PC-9 (cell line): ENCODE results near the gene DGLUCY. TPM values are rescaled to one million over a fixed set of nuclear protein-coding genes. Genes with fewer than 3 reads are reported as not detected.

Experiments
- BruUV-seq: library from RNA; stranded (reverse); fragments of 400-500 nt; replicated peaks from 2 replicates; lab custom pipeline; 2021; lab: Mats Ljungman, UMichigan
- CTCF ChIA-PET: fragments of 300-600 bp; sonication (Branson Sonifier 250); formaldehyde crosslinking; loops from one replicate; lab custom pipeline; 2022; ENCODE audit warnings: antibody characterized with exemption; lab: Charles Lee
- POLR2A ChIA-PET: fragments of 300-600 bp; sonication (Branson Sonifier 250); formaldehyde crosslinking; loops from one replicate; lab custom pipeline; 2022; ENCODE audit warnings: antibody characterized with exemption; ENCODE audit not compliant: unreplicated experiment; lab: Charles Lee
- DNase-seq, 2 experiments: peaks; one replicate each; pipeline versions ENCODE4 v3.0.0 to v3.0.0-alpha.2; 2015 to 2022; ENCODE audit warnings: mixed read lengths in 1 of 2
- H2AFZ ChIP-seq: fragments of 200-600 bp; sonication (generic); 2 replicates; pipeline ENCODE4 v1.8.1; 2017; ENCODE audit warnings: antibody characterized with exemption
- H3F3A ChIP-seq: fragments of 200-600 bp; sonication (generic); 2 replicates; pipeline ENCODE4 v1.8.1; 2017; ENCODE audit warnings: antibody characterized with exemption, mild to moderate bottlenecking, low read depth; ENCODE audit not compliant: insufficient read depth
- H3K27ac ChIP-seq: fragments of 200-600 bp; sonication (generic); 2 replicates; pipeline ENCODE4 v1.6.1; 2016; ENCODE audit warnings: mixed run types
- H3K27me3 ChIP-seq: fragments of 200-600 bp; sonication (generic); 2 replicates; pipeline ENCODE4 v1.6.1; 2016; ENCODE audit warnings: low read depth, mixed run types; ENCODE audit not compliant: insufficient read depth
- H3K36me3 ChIP-seq: fragments of 200-600 bp; sonication (generic); 2 replicates; pipeline ENCODE4 v1.6.1; 2016; ENCODE audit warnings: low read depth, mixed run types
- H3K4me1 ChIP-seq: fragments of 200-600 bp; sonication (generic); replicated peaks from 2 replicates; pipeline ENCODE4 v1.6.1; 2016; ENCODE audit warnings: mixed run types; ENCODE audit not compliant: insufficient read depth
- H3K4me2 ChIP-seq: fragments of 200-600 bp; sonication (generic); 2 replicates; pipeline ENCODE4 v1.6.1; 2017; ENCODE audit warnings: mixed run types
- H3K4me3 ChIP-seq: fragments of 200-600 bp; sonication (generic); 2 replicates; pipeline ENCODE4 v1.6.1; 2016; ENCODE audit warnings: mixed run types
- H3K79me2 ChIP-seq: fragments of 200-600 bp; sonication (generic); 2 replicates; pipeline ENCODE4 v1.6.1; 2017; ENCODE audit warnings: low read depth, mixed run types
- H3K9me2 ChIP-seq: fragments of 200-600 bp; sonication (generic); 2 replicates; pipeline ENCODE4 v1.8.1; 2017; ENCODE audit warnings: mild to moderate bottlenecking; ENCODE audit not compliant: insufficient read depth
- H3K9me3 ChIP-seq: fragments of 200-600 bp; sonication (generic); 2 replicates; pipeline ENCODE4 v1.8.1; 2016; ENCODE audit warnings: low read depth; ENCODE audit not compliant: insufficient read depth
- H4K20me1 ChIP-seq: fragments of 200-600 bp; sonication (generic); 2 replicates; pipeline ENCODE4 v1.8.1; 2017; ENCODE audit not compliant: insufficient read depth
- EZH2 ChIP-seq: fragments of 200-600 bp; sonication (generic); IDR thresholded peaks from 2 replicates; pipeline ENCODE4 v1.8.0; 2017; ENCODE audit warnings: antibody characterized with exemption, low read depth
- intact Hi-C: fragments of 100-400 bp; cut with micrococcal nuclease; formaldehyde crosslinking; loops from one replicate; pipeline ENCODE4 v1.10.0; 2022; ENCODE audit not compliant: unreplicated experiment
- total RNA-seq: library from RNA; stranded (reverse); gene quantifications from 2 replicates; pipeline ENCODE4 v1.2.3, GENCODE V29; 2021
- TF ChIP-seq, protein P1 (sequence below): fragments of 200-600 bp; sonication (generic); conservative IDR thresholded peaks from 2 replicates; pipeline ENCODE4 v1.6.1; 2017; ENCODE audit warnings: mixed run types, antibody characterized with exemption, mild to moderate bottlenecking, moderate library complexity

The DGLUCY gene
- total RNA-seq, 1 experiment from 2014 or later: 15.9 TPM

DNA sequence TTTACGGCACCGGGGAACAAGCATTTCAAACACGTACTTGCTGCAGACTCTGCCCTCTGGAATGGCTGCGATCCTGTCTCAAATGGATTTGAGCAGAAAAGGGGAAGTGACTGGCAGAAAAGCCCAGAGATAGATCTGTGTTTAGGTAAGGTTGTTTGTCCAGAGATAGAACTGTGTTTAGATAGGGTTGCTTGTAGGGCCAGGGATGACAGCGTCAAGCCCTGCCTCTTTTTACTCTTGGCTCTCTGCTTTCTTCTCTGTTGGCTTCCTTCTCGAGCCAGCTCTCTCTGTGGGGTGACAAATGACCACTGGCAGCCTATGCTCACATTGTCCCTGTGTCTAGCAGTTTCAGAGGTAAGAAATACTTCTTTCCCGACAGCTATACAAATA, 11.4 kb downstream of the DGLUCY start:
- POLR2A ChIA-PET: no interaction called here
- no TSS peak for BruUV-seq

DNA sequence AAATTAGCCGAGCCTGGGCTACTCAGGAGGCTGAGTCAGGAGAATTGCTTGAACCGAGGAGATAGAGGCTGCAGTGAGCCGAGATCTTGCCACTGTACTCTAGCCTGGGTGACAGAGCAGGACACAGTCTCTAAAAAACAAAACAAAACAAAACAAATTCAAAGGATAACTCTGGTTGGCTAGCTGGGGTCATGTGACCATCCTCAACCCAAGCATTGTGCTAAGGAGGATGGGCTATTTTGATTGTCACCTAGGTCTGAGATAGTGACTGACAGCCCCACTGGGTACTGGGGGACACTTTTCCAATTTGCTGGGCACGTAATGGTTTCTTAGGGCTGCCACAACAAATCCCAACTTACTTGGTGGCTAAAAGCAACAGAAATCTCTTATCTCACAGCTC, 11.9 kb downstream of the DGLUCY start:
- no peaks in the 10 kb centered on the region for H3K27me3 ChIP-seq
- H4K20me1 ChIP-seq: no peaks in the 10 kb centered on the region
- H3K36me3 ChIP-seq: no peaks in the 10 kb centered on the region
- no peaks in the 10 kb centered on the region for H3K79me2 ChIP-seq
- intact Hi-C loops: no loop called here
- DNase-seq: no peak
- ChIA-PET CTCF (no interaction called here), POLR2A (no interaction called here)
- peaks cover 18% of the 10 kb centered on the region for H3K4me1 ChIP-seq
- no peak overlapping the region for H3K27ac ChIP-seq
- H3K4me3 ChIP-seq: no peak overlapping the region
- H3K9me2 ChIP-seq: no peaks in the 10 kb centered on the region
- no peak overlapping the region for H3K4me2 ChIP-seq
- no peaks in the 10 kb centered on the region for H3K9me3 ChIP-seq
- no peak overlapping the region for H2AFZ ChIP-seq
- no TSS peak for BruUV-seq
- no peak for TF ChIP-seq EZH2
- TF ChIP-seq, protein P1, sequence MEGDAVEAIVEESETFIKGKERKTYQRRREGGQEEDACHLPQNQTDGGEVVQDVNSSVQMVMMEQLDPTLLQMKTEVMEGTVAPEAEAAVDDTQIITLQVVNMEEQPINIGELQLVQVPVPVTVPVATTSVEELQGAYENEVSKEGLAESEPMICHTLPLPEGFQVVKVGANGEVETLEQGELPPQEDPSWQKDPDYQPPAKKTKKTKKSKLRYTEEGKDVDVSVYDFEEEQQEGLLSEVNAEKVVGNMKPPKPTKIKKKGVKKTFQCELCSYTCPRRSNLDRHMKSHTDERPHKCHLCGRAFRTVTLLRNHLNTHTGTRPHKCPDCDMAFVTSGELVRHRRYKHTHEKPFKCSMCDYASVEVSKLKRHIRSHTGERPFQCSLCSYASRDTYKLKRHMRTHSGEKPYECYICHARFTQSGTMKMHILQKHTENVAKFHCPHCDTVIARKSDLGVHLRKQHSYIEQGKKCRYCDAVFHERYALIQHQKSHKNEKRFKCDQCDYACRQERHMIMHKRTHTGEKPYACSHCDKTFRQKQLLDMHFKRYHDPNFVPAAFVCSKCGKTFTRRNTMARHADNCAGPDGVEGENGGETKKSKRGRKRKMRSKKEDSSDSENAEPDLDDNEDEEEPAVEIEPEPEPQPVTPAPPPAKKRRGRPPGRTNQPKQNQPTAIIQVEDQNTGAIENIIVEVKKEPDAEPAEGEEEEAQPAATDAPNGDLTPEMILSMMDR: no peak
- H3F3A ChIP-seq: peaks cover 18% of the 10 kb centered on the region

More for the DNA sequence above, 11.4 kb downstream of the DGLUCY start:
- no peak overlapping the region for H2AFZ ChIP-seq
- H3K4me1 ChIP-seq: peaks cover 18% of the 10 kb centered on the region
- no peak for TF ChIP-seq EZH2
- TF ChIP-seq, protein P1: no peak
- no peak overlapping the region for H3K4me2 ChIP-seq
- CTCF ChIA-PET: no interaction called here
- H3K79me2 ChIP-seq: no peaks in the 10 kb centered on the region
- no peak overlapping the region for H3K4me3 ChIP-seq
- no peaks in the 10 kb centered on the region for H3K9me3 ChIP-seq
- no peak overlapping the region for H3K27ac ChIP-seq
- DNase-seq: no peak
- intact Hi-C loops: no loop called here
- H3K27me3 ChIP-seq: no peaks in the 10 kb centered on the region
- H3K9me2 ChIP-seq: no peaks in the 10 kb centered on the region
- H4K20me1 ChIP-seq: no peaks in the 10 kb centered on the region
- H3K36me3 ChIP-seq: no peaks in the 10 kb centered on the region
- peaks cover 18% of the 10 kb centered on the region for H3F3A ChIP-seq

DNA sequence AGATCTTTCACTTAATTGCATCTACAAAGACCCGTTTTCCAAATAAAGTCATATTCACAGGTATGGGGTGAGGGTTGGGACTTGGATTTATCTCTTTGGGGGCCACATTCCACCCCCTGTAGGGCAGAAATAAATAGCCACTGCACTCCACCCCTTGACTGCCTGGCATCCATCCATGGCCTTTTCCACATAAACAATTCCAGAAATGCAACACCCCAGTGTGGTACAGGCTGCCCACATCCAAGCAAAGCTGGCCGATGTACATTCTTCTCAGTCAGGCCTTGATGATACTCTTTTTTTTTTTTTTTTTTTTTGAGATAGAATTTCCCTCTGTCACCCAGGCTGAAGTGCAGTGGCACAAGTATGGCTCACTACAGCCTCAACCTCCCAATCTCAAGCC, 12.9 kb downstream of the DGLUCY start:
- H3K9me3 ChIP-seq: no peaks in the 10 kb centered on the region
- intact Hi-C loops: loop anchor here (1.0 kb wide), 1 partner anchor 66 kb away; the partner anchor contains the start of gene RPS6KA5
- H3K79me2 ChIP-seq: no peaks in the 10 kb centered on the region
- peaks cover 18% of the 10 kb centered on the region for H3F3A ChIP-seq
- no peaks in the 10 kb centered on the region for H3K9me2 ChIP-seq
- H3K4me2 ChIP-seq: no peak overlapping the region
- H3K27ac ChIP-seq: no peak overlapping the region
- no peak for DNase-seq
- H3K4me1 ChIP-seq: peaks cover 18% of the 10 kb centered on the region
- no peak overlapping the region for H3K4me3 ChIP-seq
- BruUV-seq: no TSS peak
- ChIA-PET CTCF (no interaction called here), POLR2A (no interaction called here)
- no peaks in the 10 kb centered on the region for H4K20me1 ChIP-seq
- H3K27me3 ChIP-seq: no peaks in the 10 kb centered on the region
- H2AFZ ChIP-seq: no peak overlapping the region
- no peak for TF ChIP-seq EZH2
- TF ChIP-seq, protein P1: no peak
- H3K36me3 ChIP-seq: no peaks in the 10 kb centered on the region
